Adrenal gland (tissue), 5 donors: ENCODE results near the gene FAM240A.

Source experiments
- CTCF ChIP-seq, 6 experiments: fragments of 450-650 bp in 4 of 6; fragments of 200-600 bp in 2 of 6; sonication (generic) in 1 of 6; IDR thresholded peaks; 1 replicate in 5 of 6; 2 replicates in 1 of 6; pipeline versions ENCODE4 v1.5.1 to v1.8.0; 2016 to 2021; ENCODE audit warnings: antibody characterized with exemption in 6 of 6, mild to moderate bottlenecking in 2 of 6, moderate library complexity in 1 of 6
- POLR2A ChIP-seq, 2 donors: fragments of 450-650 bp; IDR thresholded peaks; one replicate each; pipeline ENCODE4 v1.6.1; 2017; ENCODE audit warnings: antibody characterized with exemption in 2 of 2, mild to moderate bottlenecking in 2 of 2, moderate library complexity in 1 of 2
- donor health status: DM: no; HTN: no; CAD: no.

GRCh38 chr3:46584598-46585467 lies 27.5 kb upstream of the FAM240A start:
- TF ChIP-seq CTCF (IDR thresholded peaks at IDR 0.05): no peak
- TF ChIP-seq POLR2A (IDR thresholded peaks at IDR 0.05): no peak
